Type B pancreatic cell (in vitro differentiated cells): ENCODE results near the gene TRNP1. TPM values are rescaled to one million over a fixed set of nuclear protein-coding genes. Genes with fewer than 3 reads are reported as not detected.

Experiments
- DNase-seq: peaks from one replicate; pipeline ENCODE4 v3.0.0; 2021; ENCODE audit warnings: mixed read lengths; ENCODE audit not compliant: unreplicated experiment; ENCODE audit errors: extremely low spot score
- H3K27ac Mint-ChIP-seq: 2 replicates; pipeline ENCODE4 v1.8.0; 2021; ENCODE audit warnings: mild to moderate bottlenecking, mixed read lengths
- H3K27me3 Mint-ChIP-seq: 2 replicates; pipeline ENCODE4 v1.8.0; 2021; ENCODE audit warnings: mixed read lengths
- H3K36me3 Mint-ChIP-seq: 2 replicates; pipeline ENCODE4 v1.8.0; 2021; ENCODE audit warnings: mixed read lengths
- H3K4me1 Mint-ChIP-seq: one replicate; pipeline ENCODE4 v1.8.0; 2021; ENCODE audit warnings: mixed read lengths; ENCODE audit not compliant: unreplicated experiment
- H3K4me3 Mint-ChIP-seq: 2 replicates; pipeline ENCODE4 v1.8.0; 2021; ENCODE audit warnings: mild to moderate bottlenecking, mixed read lengths
- H3K9me3 Mint-ChIP-seq: 2 replicates; pipeline ENCODE4 v1.8.0; 2021; ENCODE audit warnings: mixed read lengths
- CTCF ChIP-seq: fragments of 200-600 bp; sonication (generic); conservative IDR thresholded peaks from 2 replicates; pipeline ENCODE4 v1.5.0; 2021; ENCODE audit warnings: antibody characterized with exemption, mild to moderate bottlenecking
- total RNA-seq: library from RNA; stranded (reverse); gene quantifications from 2 replicates; pipeline ENCODE4 v1.2.1, GENCODE V29; 2021; ENCODE audit warnings: low replicate concordance

Gene TRNP1
- total RNA-seq, 1 donor from 2014 or later = 52.3 TPM

DNA sequence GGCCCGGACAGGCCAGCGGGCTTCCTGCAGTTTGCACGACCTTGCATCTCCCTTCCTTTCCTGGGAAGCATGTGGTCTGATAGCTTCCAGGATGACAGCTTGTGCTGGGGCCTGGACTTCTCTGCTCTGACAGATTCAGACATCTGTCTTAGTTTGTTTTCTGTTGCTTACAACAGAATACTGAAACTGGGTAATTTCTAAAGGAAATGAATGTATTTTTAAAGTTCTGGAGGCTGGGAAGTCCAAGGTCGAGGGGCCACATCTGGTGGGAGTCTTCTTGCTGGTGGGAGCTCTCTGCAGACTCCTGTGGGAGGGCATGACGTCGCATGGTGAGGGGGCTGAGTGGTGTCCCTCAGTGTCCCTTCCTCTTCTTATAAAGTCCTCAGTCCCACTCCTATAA, 54.4 kb downstream of the TRNP1 start:
- no peak for TF ChIP-seq CTCF
- H3K27ac Mint-ChIP-seq = no peak overlapping the region
- H3K4me3 Mint-ChIP-seq = no peak overlapping the region
- H3K4me1 Mint-ChIP-seq = peaks cover 17% of the 10 kb centered on the region
- no peak for DNase-seq
- no peaks in the 10 kb centered on the region for H3K27me3 Mint-ChIP-seq
- H3K36me3 Mint-ChIP-seq = no peaks in the 10 kb centered on the region
- H3K9me3 Mint-ChIP-seq = no peaks in the 10 kb centered on the region

DNA sequence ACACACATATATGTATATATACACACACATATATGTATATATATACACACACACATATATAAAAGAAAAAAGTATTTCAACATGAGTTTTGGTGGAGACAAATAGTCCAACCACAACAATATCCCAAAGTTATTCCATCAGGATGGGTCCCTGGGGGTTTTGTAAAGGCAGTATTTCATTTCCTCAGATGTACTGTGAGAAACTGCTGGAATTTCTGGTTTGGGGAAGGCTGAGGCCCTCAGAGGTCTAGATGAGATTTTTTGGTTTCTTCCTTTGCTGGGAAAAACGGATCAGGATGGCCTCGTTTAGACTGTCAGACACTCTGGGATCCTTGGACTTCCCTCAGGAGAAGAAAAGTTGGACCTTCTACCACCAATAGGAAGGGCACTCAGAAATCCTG, 55.6 kb downstream of the TRNP1 start:
- H3K27me3 Mint-ChIP-seq = no peaks in the 10 kb centered on the region
- peaks cover 17% of the 10 kb centered on the region for H3K4me1 Mint-ChIP-seq
- H3K9me3 Mint-ChIP-seq = no peaks in the 10 kb centered on the region

GRCh38 chr1:27049607-27050006, 56.1 kb downstream of the TRNP1 start:
- TF ChIP-seq CTCF = no peak
- Mint-ChIP-seq H3K4me1 (peaks cover 17% of the 10 kb centered on the region), H3K36me3 (no peaks in the 10 kb centered on the region), H3K9me3 (no peaks in the 10 kb centered on the region), H3K27ac (no peak overlapping the region), H3K27me3 (no peaks in the 10 kb centered on the region), H3K4me3 (no peak overlapping the region)
- DNase-seq = no peak

More for the DNA sequence above, 55.6 kb downstream of the TRNP1 start:
- DNase-seq = no peak
- TF ChIP-seq CTCF = no peak
- H3K4me3 Mint-ChIP-seq = no peak overlapping the region
- H3K36me3 Mint-ChIP-seq = no peaks in the 10 kb centered on the region
- H3K27ac Mint-ChIP-seq = no peak overlapping the region

Other genes with a start within 250 kb of the TRNP1 start
- gene PIGV, start 205.7 kb upstream of the TRNP1 start, total RNA-seq = 13.3 and 15.3 TPM in 2 replicates
- 29.7 and 40.7 TPM in 2 replicates for gene ZDHHC18, start 167.0 kb upstream of the TRNP1 start, total RNA-seq
- gene SFN, start 130.5 kb upstream of the TRNP1 start, total RNA-seq = 27.7 and 86.8 TPM in 2 replicates
- 28.7 and 35.1 TPM in 2 replicates for gene GPN2, start 103.4 kb upstream of the TRNP1 start, total RNA-seq
- gene GPATCH3, start 93.2 kb upstream of the TRNP1 start, total RNA-seq = 19.2 and 23.7 TPM in 2 replicates
- gene NR0B2, start 79.7 kb upstream of the TRNP1 start, total RNA-seq = 6.8 and 7.2 TPM in 2 replicates
- gene NUDC, start 71.9 kb upstream of the TRNP1 start, total RNA-seq = 73.4 and 82.7 TPM in 2 replicates
- 12.2 and 26.9 TPM in 2 replicates for gene KDF1, start 33.2 kb upstream of the TRNP1 start, total RNA-seq
- 9.3 and 10.4 TPM in 2 replicates for gene TENT5B, start 19.2 kb downstream of the TRNP1 start, total RNA-seq
- 28.8 and 41.9 TPM in 2 replicates for gene SLC9A1, start 161.4 kb downstream of the TRNP1 start, total RNA-seq
- 33.7 and 35.1 TPM in 2 replicates for gene WDTC1, start 240.9 kb downstream of the TRNP1 start, total RNA-seq